Cardiac fibroblast (primary cell): ENCODE measurements around the gene FBRS.

Experiments used
- DNase-seq, 2 donors: peaks; one replicate each; pipeline versions ENCODE4 v3.0.0 to v3.0.0-alpha.2; 2010; ENCODE audit warnings: low read depth in 2 of 2
- H3K4me3 ChIP-seq, 2 donors: replicated peaks in 1 of 2; 1 replicate in 1 of 2; 2 replicates in 1 of 2; pipeline ENCODE4 v1.5.1; 2011; ENCODE audit warnings: low read depth in 2 of 2, low read length in 2 of 2, mild to moderate bottlenecking in 2 of 2, moderate library complexity in 1 of 2
- CTCF ChIP-seq: IDR thresholded peaks from one replicate; pipeline ENCODE4 v1.5.1; 2011; ENCODE audit warnings: low read depth, mild to moderate bottlenecking, low read length, inconsistent platforms

The FBRS gene

GRCh38 chr16:30619638-30620037, 38.6 kb upstream of the FBRS start:
- H3K4me3 ChIP-seq = no peak overlapping the region
- TF ChIP-seq CTCF = no peak
- DNase-seq = no peak

GRCh38 chr16:30620169-30620568, 38.1 kb upstream of the FBRS start:
- no peak overlapping the region for H3K4me3 ChIP-seq
- TF ChIP-seq CTCF = no peak
- no peak for DNase-seq

DNA sequence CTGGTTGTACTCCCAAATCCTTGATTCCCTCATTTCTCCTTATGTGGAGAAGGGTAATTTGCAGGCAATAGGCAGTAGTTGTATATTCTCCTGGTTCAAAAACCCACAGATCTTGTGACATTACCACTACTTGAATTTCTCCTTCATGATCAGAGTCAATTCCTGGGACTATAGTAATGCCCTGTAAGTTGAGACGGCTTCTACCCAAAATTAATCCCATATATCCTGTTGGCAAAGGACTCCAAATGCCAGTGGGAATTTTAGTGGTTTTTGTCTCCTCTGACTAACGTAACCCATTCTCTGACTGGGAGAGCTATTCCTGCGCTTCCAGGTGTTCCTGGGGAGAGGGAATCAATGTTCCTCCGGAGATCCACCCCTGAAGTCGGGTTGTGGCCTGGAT, 36.5 kb upstream of the FBRS start:
- DNase-seq = no peak
- no peak for TF ChIP-seq CTCF
- no peak overlapping the region for H3K4me3 ChIP-seq

DNA sequence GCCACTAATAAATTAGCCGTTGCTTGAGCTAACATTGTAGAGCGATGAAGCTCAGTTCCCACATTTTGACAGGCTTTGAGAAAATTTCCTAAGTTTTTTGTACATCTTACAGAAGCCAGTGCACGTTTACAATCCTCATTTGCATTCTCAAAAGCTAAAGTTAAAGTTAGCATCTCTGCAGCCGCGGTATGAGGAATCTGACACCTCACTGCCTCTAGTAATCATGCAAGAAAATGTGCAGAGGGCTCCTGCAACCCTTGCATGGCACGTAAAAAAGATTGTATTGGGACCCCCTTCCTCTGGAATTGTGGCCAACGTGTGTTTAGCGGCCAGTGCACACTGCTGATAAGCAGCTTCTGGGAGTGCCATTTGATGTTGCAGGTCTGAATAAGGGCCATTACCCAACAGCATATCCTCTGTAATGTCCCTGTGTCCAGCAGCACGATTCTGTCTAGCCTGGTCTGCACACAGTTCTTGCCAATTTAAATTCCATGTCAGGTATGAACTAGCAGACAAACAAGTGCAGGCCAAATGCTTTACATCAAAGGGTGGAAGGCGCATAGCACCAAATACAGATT, 35.7 kb upstream of the FBRS start:
- no peak for TF ChIP-seq CTCF
- H3K4me3 ChIP-seq = no peak overlapping the region
- no peak for DNase-seq

GRCh38 chr16:30623536-30624283, 34.5 kb upstream of the FBRS start:
- DNase-seq = no peak
- no peak overlapping the region for H3K4me3 ChIP-seq
- TF ChIP-seq CTCF = no peak

GRCh38 chr16:30626236-30626635, 32.0 kb upstream of the FBRS start:
- no peak overlapping the region for H3K4me3 ChIP-seq
- no peak for TF ChIP-seq CTCF
- DNase-seq = no peak
